Activated T-helper 2 cell treated with anti-CD3 and anti-CD28 coated beads, Interferon-gamma antibody, Interleukin-2, Interleukin-4, amounts not matched to agents 10 μg/mL and 5 μg/mL and 100 μg/mL, durations not matched to agents 14 hours and 24 hours and 36 hours (primary cell): ENCODE data around the gene SYCP3. TPM values are rescaled to one million over a fixed set of nuclear protein-coding genes. Genes with fewer than 3 reads are reported as not detected.
A peak's percentile ranks its signal among the peaks of the same experiment; 100 is the strongest.

Experiments
- DNase-seq: peaks from one replicate; pipeline ENCODE4 v3.0.0; 2021; ENCODE audit warnings: low spot score
- H3K27ac Mint-ChIP-seq: one replicate; pipeline ENCODE4 v1.8.0; 2021; ENCODE audit warnings: mixed read lengths
- H3K27me3 Mint-ChIP-seq: one replicate; pipeline ENCODE4 v1.8.0; 2021; ENCODE audit warnings: low read depth, mixed read lengths
- H3K36me3 Mint-ChIP-seq: one replicate; pipeline ENCODE4 v1.8.0; 2021; ENCODE audit warnings: low read depth, mixed read lengths
- H3K4me1 Mint-ChIP-seq: one replicate; pipeline ENCODE4 v1.8.0; 2021; ENCODE audit warnings: low read depth, mixed read lengths
- H3K4me3 Mint-ChIP-seq: one replicate; pipeline ENCODE4 v1.8.0; 2021; ENCODE audit warnings: low read depth, mild to moderate bottlenecking, moderate library complexity, mixed read lengths
- H3K9me3 Mint-ChIP-seq: one replicate; pipeline ENCODE4 v1.8.0; 2021; ENCODE audit warnings: mixed read lengths
- intact Hi-C: fragments of 100-400 bp; cut with micrococcal nuclease; formaldehyde crosslinking; loops from one replicate; pipeline ENCODE4 v1.15.1; 2023
- total RNA-seq: library from RNA; stranded (reverse); gene quantifications from 2 replicates; pipeline ENCODE4 v1.2.3, GENCODE V29; 2022

Gene SYCP3
- total RNA-seq, 1 donor from 2014 or later = 0.50 TPM

- Mint-ChIP-seq H3K4me1 (peaks cover 6% of the 10 kb centered on the region), H3K27me3 (no peaks in the 10 kb centered on the region), H3K4me3 (no peak overlapping the region), H3K9me3 (no peaks in the 10 kb centered on the region), H3K36me3 (peaks cover 15% of the 10 kb centered on the region), H3K27ac (no peak overlapping the region)
- intact Hi-C loops = no loop called here
- DNase-seq = no peak
These were observed 12.2 kb downstream of the SYCP3 start for GRCh38 chr12:101727098-101727497.

GRCh38 chr12:101722392-101722791 lies 16.9 kb downstream of the SYCP3 start:
- no peak overlapping the region for H3K4me3 Mint-ChIP-seq
- DNase-seq = no peak
- intact Hi-C loops = no loop called here
- H3K27ac Mint-ChIP-seq = no peak overlapping the region
- peaks cover 18% of the 10 kb centered on the region for H3K36me3 Mint-ChIP-seq
- H3K27me3 Mint-ChIP-seq = no peaks in the 10 kb centered on the region
- H3K4me1 Mint-ChIP-seq = peaks cover 6% of the 10 kb centered on the region
- H3K9me3 Mint-ChIP-seq = no peaks in the 10 kb centered on the region

- intact Hi-C loops = no loop called here
- peaks cover 9% of the 10 kb centered on the region for H3K36me3 Mint-ChIP-seq
- H3K27ac Mint-ChIP-seq = no peak overlapping the region
- no peaks in the 10 kb centered on the region for H3K9me3 Mint-ChIP-seq
- no peaks in the 10 kb centered on the region for H3K4me1 Mint-ChIP-seq
- H3K4me3 Mint-ChIP-seq = no peak overlapping the region
- DNase-seq = no peak
- H3K27me3 Mint-ChIP-seq = no peaks in the 10 kb centered on the region
These were observed 19.1 kb downstream of the SYCP3 start for GRCh38 chr12:101720118-101720517.

GRCh38 chr12:101719566-101719965 lies 19.7 kb downstream of the SYCP3 start:
- intact Hi-C loops = no loop called here
- Mint-ChIP-seq H3K4me1 (no peaks in the 10 kb centered on the region), H3K36me3 (peaks cover 9% of the 10 kb centered on the region), H3K27me3 (no peaks in the 10 kb centered on the region), H3K4me3 (no peak overlapping the region), H3K27ac (no peak overlapping the region), H3K9me3 (no peaks in the 10 kb centered on the region)
- no peak for DNase-seq

GRCh38 chr12:101714877-101715444 lies 24.3 kb downstream of the SYCP3 start:
- peaks cover 6% of the 10 kb centered on the region for H3K4me1 Mint-ChIP-seq

GRCh38 chr12:101713930-101714329 lies 25.3 kb downstream of the SYCP3 start:
- no peak overlapping the region for H3K27ac Mint-ChIP-seq
- H3K27me3 Mint-ChIP-seq = no peaks in the 10 kb centered on the region
- no peak overlapping the region for H3K4me3 Mint-ChIP-seq
- peaks cover 11% of the 10 kb centered on the region for H3K4me1 Mint-ChIP-seq
- no peaks in the 10 kb centered on the region for H3K36me3 Mint-ChIP-seq
- no peak for DNase-seq
- H3K9me3 Mint-ChIP-seq = no peaks in the 10 kb centered on the region
- intact Hi-C loops = no loop called here

More at GRCh38 chr12:101714877-101715444, 24.3 kb downstream of the SYCP3 start:
- Mint-ChIP-seq H3K36me3 (peaks cover 2% of the 10 kb centered on the region), H3K4me3 (no peak overlapping the region), H3K9me3 (no peaks in the 10 kb centered on the region), H3K27ac (no peak overlapping the region), H3K27me3 (no peaks in the 10 kb centered on the region)
- intact Hi-C loops = no loop called here
- no peak for DNase-seq

- H3K27me3 Mint-ChIP-seq = no peaks in the 10 kb centered on the region
- DNase-seq = no peak
- intact Hi-C loops = no loop called here
- no peaks in the 10 kb centered on the region for H3K36me3 Mint-ChIP-seq
- no peak overlapping the region for H3K4me3 Mint-ChIP-seq
- H3K4me1 Mint-ChIP-seq = peaks cover 11% of the 10 kb centered on the region
- no peak overlapping the region for H3K27ac Mint-ChIP-seq
- H3K9me3 Mint-ChIP-seq = no peaks in the 10 kb centered on the region
These were observed 26.1 kb downstream of the SYCP3 start for GRCh38 chr12:101713059-101713682.

- H3K9me3 Mint-ChIP-seq = no peaks in the 10 kb centered on the region
- intact Hi-C loops = no loop called here
- H3K27me3 Mint-ChIP-seq = no peaks in the 10 kb centered on the region
- no peak overlapping the region for H3K27ac Mint-ChIP-seq
- H3K4me3 Mint-ChIP-seq = no peak overlapping the region
- DNase-seq = no peak
- H3K36me3 Mint-ChIP-seq = no peaks in the 10 kb centered on the region
- H3K4me1 Mint-ChIP-seq = peaks cover 17% of the 10 kb centered on the region
These were observed 29.0 kb downstream of the SYCP3 start for GRCh38 chr12:101710288-101710687.

GRCh38 chr12:101707131-101707782 lies 32.0 kb downstream of the SYCP3 start:
- Mint-ChIP-seq H3K27me3 (no peaks in the 10 kb centered on the region), H3K36me3 (no peaks in the 10 kb centered on the region), H3K4me3 (no peak overlapping the region), H3K9me3 (no peaks in the 10 kb centered on the region), H3K27ac (no peak overlapping the region), H3K4me1 (peaks cover 17% of the 10 kb centered on the region)
- DNase-seq = no peak
- intact Hi-C loops = no loop called here

GRCh38 chr12:101706403-101706802 lies 32.9 kb downstream of the SYCP3 start:
- Mint-ChIP-seq H3K27ac (no peak overlapping the region), H3K9me3 (no peaks in the 10 kb centered on the region), H3K27me3 (no peaks in the 10 kb centered on the region), H3K4me3 (no peak overlapping the region), H3K4me1 (peaks cover 17% of the 10 kb centered on the region), H3K36me3 (no peaks in the 10 kb centered on the region)
- no peak for DNase-seq
- intact Hi-C loops = no loop called here

GRCh38 chr12:101703487-101703886 lies 35.8 kb downstream of the SYCP3 start:
- H3K27ac Mint-ChIP-seq = no peak overlapping the region
- H3K9me3 Mint-ChIP-seq = no peaks in the 10 kb centered on the region
- peaks cover 15% of the 10 kb centered on the region for H3K4me1 Mint-ChIP-seq
- intact Hi-C loops = no loop called here
- DNase-seq = no peak
- H3K36me3 Mint-ChIP-seq = no peaks in the 10 kb centered on the region
- no peak overlapping the region for H3K4me3 Mint-ChIP-seq
- H3K27me3 Mint-ChIP-seq = peaks cover 2% of the 10 kb centered on the region

GRCh38 chr12:101700299-101700820 lies 38.9 kb downstream of the SYCP3 start:
- peaks cover 19% of the 10 kb centered on the region for H3K4me1 Mint-ChIP-seq
- H3K9me3 Mint-ChIP-seq = no peaks in the 10 kb centered on the region
- no peak for DNase-seq
- H3K36me3 Mint-ChIP-seq = no peaks in the 10 kb centered on the region
- H3K4me3 Mint-ChIP-seq = no peak overlapping the region
- intact Hi-C loops = no loop called here
- no peak overlapping the region for H3K27ac Mint-ChIP-seq
- H3K27me3 Mint-ChIP-seq = peaks cover 6% of the 10 kb centered on the region

GRCh38 chr12:101698800-101699347 lies 40.4 kb downstream of the SYCP3 start:
- peak overlapping the region; percentile 69 for H3K27ac Mint-ChIP-seq

More at GRCh38 chr12:101698800-101699347, 40.4 kb downstream of the SYCP3 start:
- Mint-ChIP-seq H3K27me3 (peaks cover 6% of the 10 kb centered on the region), H3K4me3 (peak overlapping the region; percentile 87), H3K9me3 (no peaks in the 10 kb centered on the region), H3K36me3 (no peaks in the 10 kb centered on the region), H3K4me1 (peaks cover 19% of the 10 kb centered on the region)
- intact Hi-C loops = loop anchor here (5.0 to 10.0 kb wide), 2 partner anchors 133 to 366 kb away; partner anchors contain the start of genes GNPTAB and WASHC3
- no peak for DNase-seq
